HEK293 (cell line): ENCODE results near the gene DGKB.

ENCODE experiments used
- CTCF ChIA-PET: fragments of 350-600 bp; formaldehyde crosslinking; extraction: SDS; loops from one replicate; lab custom pipeline; 2021; ENCODE audit warnings: antibody characterized with exemption; lab: Yijun Ruan, JAX
- POLR2A ChIA-PET: fragments of 300-600 bp; formaldehyde crosslinking; extraction: SDS; loops from one replicate; lab custom pipeline; 2020; ENCODE audit warnings: antibody characterized with exemption, inconsistent platforms; lab: Yijun Ruan, JAX
- H3K27ac ChIP-seq: fragments of 200-500 bp; sonication (Bioruptor generic); 2 replicates; pipeline ENCODE4 v1.5.1; 2014; ENCODE audit warnings: low read depth, low read length, control low read depth, inconsistent platforms; ENCODE audit errors: extremely low read depth
- H3K36me3 ChIP-seq, 2 experiments: fragments of 200-500 bp in 1 of 2; sonication (Bioruptor generic) in 1 of 2; 1 replicate in 1 of 2; 2 replicates in 1 of 2; pipeline ENCODE4 v1.5.1; 2014 to 2017; ENCODE audit warnings: inconsistent platforms in 2 of 2, low read length in 2 of 2; ENCODE audit not compliant: control insufficient read depth in 2 of 2, insufficient read depth in 1 of 2
- H3K4me1 ChIP-seq: fragments of 200-500 bp; sonication (Bioruptor generic); 2 replicates; pipeline ENCODE4 v1.5.1; 2014; ENCODE audit warnings: mild to moderate bottlenecking, low read length, inconsistent platforms; ENCODE audit not compliant: control insufficient read depth, insufficient read depth
- H3K4me3 ChIP-seq: 2 replicates; pipeline ENCODE4 v1.5.1; 2011; ENCODE audit warnings: low read depth, mild to moderate bottlenecking, control low read depth, low read length, moderate library complexity
- H3K9me3 ChIP-seq: fragments of 200-500 bp; sonication (Bioruptor generic); 2 replicates; pipeline ENCODE4 v1.5.1; 2014; ENCODE audit warnings: low read depth, low read length, inconsistent platforms; ENCODE audit not compliant: control insufficient read depth, insufficient read depth
- PATZ1 ChIP-seq: fragments of 450-650 bp; formaldehyde crosslinking; IDR thresholded peaks from 2 replicates; pipeline ENCODE4 v1.5.1; 2016; ENCODE audit warnings: missing biosample characterization, missing genetic modification characterization
- PRDM2 ChIP-seq: fragments of 450-650 bp; formaldehyde crosslinking; IDR thresholded peaks from 2 replicates; pipeline ENCODE4 v1.5.1; 2016; ENCODE audit warnings: missing biosample characterization, missing genetic modification characterization, borderline replicate concordance
- PRDM6 ChIP-seq: fragments of 450-650 bp; formaldehyde crosslinking; IDR thresholded peaks from 2 replicates; pipeline ENCODE4 v1.5.1; 2017; ENCODE audit warnings: missing biosample characterization, missing genetic modification characterization
- TRIM28 ChIP-seq: IDR thresholded peaks from 2 replicates; pipeline ENCODE4 v1.6.1; 2011; ENCODE audit warnings: low read length, control low read depth, borderline replicate concordance
- ZBTB10 ChIP-seq: fragments of 450-650 bp; formaldehyde crosslinking; IDR thresholded peaks from 2 replicates; pipeline ENCODE4 v1.5.1; 2016; ENCODE audit warnings: missing biosample characterization, missing genetic modification characterization
- ZFHX2 ChIP-seq: fragments of 450-650 bp; formaldehyde crosslinking; conservative IDR thresholded peaks from 2 replicates; pipeline ENCODE4 v1.5.1; 2016; ENCODE audit warnings: missing biosample characterization, missing genetic modification characterization
- ZFP3 ChIP-seq: fragments of 450-650 bp; formaldehyde crosslinking; IDR thresholded peaks from 2 replicates; pipeline ENCODE4 v1.5.1; 2016; ENCODE audit warnings: low read depth, missing biosample characterization, missing genetic modification characterization
- ZNF112 ChIP-seq: fragments of 450-650 bp; formaldehyde crosslinking; IDR thresholded peaks from 2 replicates; pipeline ENCODE4 v1.5.0; 2017; ENCODE audit warnings: missing biosample characterization, missing genetic modification characterization
- ZNF544 ChIP-seq: fragments of 450-650 bp; formaldehyde crosslinking; IDR thresholded peaks from 2 replicates; pipeline ENCODE4 v1.5.0; 2017; ENCODE audit warnings: missing biosample characterization, missing genetic modification characterization
- ZNF660 ChIP-seq: fragments of 450-650 bp; IDR thresholded peaks from 2 replicates; pipeline ENCODE4 v1.5.1; 2018; ENCODE audit warnings: missing biosample characterization, mild to moderate bottlenecking, missing genetic modification characterization

The DGKB gene

GRCh38 chr7:14270099-14270498 lies 632.5 kb downstream of the DGKB start:
- Histone ChIP-seq H3K27ac (no peak overlapping the region), H3K4me1 (no peaks in the 10 kb centered on the region), H3K36me3 (no peaks in the 10 kb centered on the region), H3K9me3 (no peaks in the 10 kb centered on the region), H3K4me3 (no peak overlapping the region)
- POLR2A ChIA-PET = no interaction called here
- CTCF ChIA-PET = interaction anchor here (0.5 kb wide), 1 partner anchor 109 kb away, joined by 3 read pairs; no protein-coding TSS in a partner anchor
- TF ChIP-seq ZNF112 (tag by site-specific recombination) = no peak
- TF ChIP-seq, all 188 proteins: peak for 0

GRCh38 chr7:14260011-14260410 lies 642.5 kb downstream of the DGKB start:
- Histone ChIP-seq H3K27ac (no peak overlapping the region), H3K4me1 (no peaks in the 10 kb centered on the region), H3K36me3 (no peaks in the 10 kb centered on the region), H3K4me3 (no peak overlapping the region), H3K9me3 (no peaks in the 10 kb centered on the region)
- CTCF ChIA-PET = no interaction called here
- POLR2A ChIA-PET = interaction anchor here (0.7 kb wide), 1 partner anchor 371 kb away, joined by 3 read pairs; no protein-coding TSS in a partner anchor
- no peak for TF ChIP-seq ZFHX2 (tag by site-specific recombination)
- TF ChIP-seq ZNF660 = no peak
- TF ChIP-seq ZNF544 (tag by site-specific recombination) = no peak

GRCh38 chr7:14258861-14259260 lies 643.7 kb downstream of the DGKB start:
- POLR2A ChIA-PET = no interaction called here

More at GRCh38 chr7:14258861-14259260, 643.7 kb downstream of the DGKB start:
- Histone ChIP-seq H3K27ac (no peak overlapping the region), H3K4me1 (no peaks in the 10 kb centered on the region), H3K36me3 (no peaks in the 10 kb centered on the region), H3K4me3 (no peak overlapping the region), H3K9me3 (no peaks in the 10 kb centered on the region)
- CTCF ChIA-PET = no interaction called here
- no peak for TF ChIP-seq TRIM28
- no peak for TF ChIP-seq PRDM2 (tag by site-specific recombination)
- no peak for TF ChIP-seq PATZ1
- TF ChIP-seq PRDM6 (tag by site-specific recombination) = no peak
- no peak for TF ChIP-seq ZFP3
- no peak for TF ChIP-seq ZBTB10 (tag by site-specific recombination)
